Activated effector memory CD4-positive, alpha-beta T cell treated with anti-CD3 and anti-CD28 coated beads, Interleukin-2, amount 50 U/mL, for 16 hours (primary cell): ENCODE results near the gene NSUN3.
"Not testable (repeated sequence)": the region's sequence is repeated elsewhere in the genome, so short reads cannot be mapped to it uniquely, and the experiment has no call there.

Source experiments
- DNase-seq: peaks from one replicate; pipeline ENCODE4 v3.0.0-alpha.2; 2020

Gene NSUN3

DNA sequence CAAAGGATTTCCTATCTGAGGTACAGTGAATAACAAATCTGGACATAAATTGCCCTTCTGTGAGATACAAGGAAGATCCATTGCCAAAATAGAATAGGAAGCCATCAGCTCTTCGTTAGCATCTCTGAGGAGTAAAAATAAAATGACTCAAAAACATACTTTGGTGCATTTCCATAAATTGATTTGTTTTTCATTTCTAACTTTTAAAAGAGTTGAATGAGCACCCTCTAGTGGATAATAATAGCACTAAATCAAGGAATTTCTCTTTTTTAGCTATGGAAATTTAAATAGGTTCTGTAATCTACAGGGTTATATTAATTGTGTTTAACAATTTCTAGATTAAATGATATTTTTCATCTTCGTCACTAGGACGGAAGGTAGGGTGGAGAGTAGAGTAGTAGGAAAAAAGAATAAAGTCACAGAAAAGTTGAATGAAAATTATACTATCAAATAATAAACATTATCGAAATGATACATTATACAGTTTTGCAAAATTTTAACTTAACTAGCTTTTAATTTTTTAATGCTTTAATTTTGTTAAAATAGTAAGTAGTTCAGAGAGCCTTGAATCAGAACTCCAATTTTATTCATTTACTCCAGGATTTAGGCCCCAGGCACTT is 6.4 kb downstream of the NSUN3 start:
- no peak for DNase-seq

DNA sequence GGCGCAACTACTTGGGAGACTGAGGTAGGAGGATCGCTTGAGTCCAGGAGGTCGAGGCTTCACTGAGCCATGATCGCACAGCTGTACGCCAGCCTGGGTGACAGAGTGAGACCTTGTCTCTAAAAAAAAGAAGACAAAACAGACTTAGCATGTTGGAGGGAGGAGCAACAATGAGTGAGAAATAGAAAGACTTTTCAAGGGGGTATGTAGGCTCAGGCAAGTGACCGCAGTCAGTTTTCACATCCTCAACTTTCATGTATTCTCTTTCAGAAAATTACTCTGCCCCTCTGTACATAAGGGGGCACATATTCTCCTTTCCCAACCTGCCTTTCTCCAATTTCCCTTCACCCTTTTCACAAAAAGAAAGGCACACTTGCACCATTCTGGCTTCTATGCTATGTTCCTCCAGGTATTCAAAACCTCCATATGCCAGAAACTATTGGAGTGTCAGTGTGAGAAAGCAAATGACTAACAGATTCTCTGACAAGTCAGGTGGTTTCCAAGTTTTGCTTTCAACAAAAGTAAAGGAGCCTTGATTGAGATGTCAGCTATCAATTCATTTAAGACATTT is 7.6 kb downstream of the NSUN3 start:
- DNase-seq = no peak

GRCh38 chr3:94071713-94072284 is 8.9 kb downstream of the NSUN3 start:
- DNase-seq = no peak

DNA sequence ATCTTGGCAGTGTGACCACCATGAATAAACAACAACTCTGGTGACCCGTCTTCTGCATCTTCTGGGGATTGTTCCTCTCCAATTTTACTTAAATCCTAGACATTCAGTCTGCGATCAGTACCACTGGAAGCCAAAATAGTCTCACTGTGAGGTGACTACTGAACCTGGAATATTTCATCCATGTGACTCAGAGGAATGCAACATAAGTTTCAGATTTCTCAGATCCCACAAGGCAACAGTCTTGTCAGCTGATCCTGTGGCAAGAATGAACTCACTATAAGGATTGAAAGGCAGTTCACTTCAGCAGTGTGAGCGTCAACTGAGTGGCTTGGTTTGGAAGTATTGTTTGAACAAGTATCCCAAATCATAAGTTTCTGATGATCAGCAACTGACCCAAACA is 13.2 kb downstream of the NSUN3 start:
- DNase-seq = no peak

DNA sequence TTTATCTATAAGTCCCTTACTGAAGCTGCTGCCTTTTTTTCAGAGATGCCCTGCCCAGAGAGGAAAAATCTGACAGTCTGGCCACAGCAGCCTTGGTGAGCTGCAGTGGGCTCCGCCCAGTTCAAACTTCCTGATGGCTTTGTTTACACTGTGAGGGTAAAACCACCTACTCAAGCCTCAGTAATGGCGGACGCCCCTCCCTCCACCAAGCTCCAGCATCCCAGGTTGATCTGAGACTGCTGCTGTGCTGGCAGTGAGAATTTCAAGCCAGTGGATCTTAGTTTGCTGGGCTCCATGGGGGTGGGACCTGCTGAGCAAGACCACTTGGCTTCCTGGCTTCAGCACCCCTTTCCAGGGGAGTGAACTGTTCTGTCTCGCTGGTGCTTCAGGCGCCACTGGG is 17.7 kb downstream of the NSUN3 start:
- DNase-seq = peak; percentile 64

DNA sequence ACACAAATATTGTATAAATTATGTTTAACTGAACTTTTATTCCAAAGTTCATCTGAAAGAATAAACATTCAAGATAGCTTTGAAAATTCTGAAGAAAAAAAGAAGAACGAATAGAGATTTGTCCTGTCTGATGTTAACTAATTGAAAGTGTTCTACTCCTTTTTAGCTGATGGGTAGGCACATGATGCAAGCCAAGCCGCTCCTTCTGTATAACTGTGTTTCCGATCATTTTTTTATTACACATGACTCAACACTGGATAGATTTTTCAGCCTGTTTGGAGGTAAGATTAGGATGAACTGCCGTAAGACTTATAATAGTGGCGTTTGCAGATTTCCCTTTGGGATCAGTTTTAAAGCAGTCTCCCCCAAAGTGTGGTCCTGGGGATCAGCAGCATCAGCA is 19.0 kb downstream of the NSUN3 start:
- no peak for DNase-seq

DNA sequence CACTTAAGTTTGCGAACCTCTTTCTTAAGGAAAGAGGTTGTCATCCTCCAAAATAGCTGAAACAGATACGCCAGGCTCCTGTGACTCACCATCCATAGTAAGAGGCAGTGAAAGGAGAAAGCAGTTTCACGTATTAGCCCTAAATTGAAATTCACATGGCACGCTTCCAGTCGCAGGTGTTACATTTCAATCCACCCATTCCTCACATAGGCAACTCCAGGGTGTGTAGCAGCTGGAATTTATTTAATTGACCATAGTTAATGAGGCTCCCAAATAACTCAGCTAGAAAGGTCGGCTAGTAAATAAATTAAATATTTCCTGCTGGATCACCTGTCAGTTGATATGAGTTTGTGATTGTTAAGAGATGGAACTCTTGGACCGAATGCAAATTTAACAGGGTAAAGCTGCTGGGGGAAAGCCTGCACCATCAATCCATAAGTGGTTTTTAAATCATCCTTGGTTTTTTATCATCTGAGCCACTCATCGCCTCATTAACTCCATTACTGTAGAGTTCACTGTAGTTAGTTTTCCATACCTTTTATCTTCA is 19.6 kb downstream of the NSUN3 start:
- no peak for DNase-seq

DNA sequence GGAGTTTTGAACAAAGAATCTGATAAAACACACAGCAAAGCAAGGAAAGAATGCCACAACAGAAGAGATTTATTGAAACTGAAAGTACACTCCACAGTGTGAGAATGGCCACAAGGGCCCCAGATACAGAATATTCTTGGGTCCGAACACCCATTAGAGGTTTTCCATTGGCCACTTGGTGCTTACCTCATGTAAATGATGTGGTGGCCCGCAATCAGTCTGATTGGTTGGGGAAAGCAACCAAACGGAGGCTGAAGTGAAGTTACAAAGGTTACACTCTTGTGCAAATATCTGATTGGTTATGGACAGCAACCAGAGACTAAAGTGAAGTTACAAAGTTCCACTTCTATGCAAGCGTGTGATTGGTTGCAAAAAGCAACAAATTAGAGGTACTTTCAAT is 20.4 kb downstream of the NSUN3 start:
- no peak for DNase-seq

- DNase-seq = no peak
These were observed 26.3 kb downstream of the NSUN3 start for GRCh38 chr3:94089126-94089525.

- no peak for DNase-seq
These were observed 29.2 kb downstream of the NSUN3 start for GRCh38 chr3:94092086-94092485.

- DNase-seq = no peak
These were observed 30.3 kb downstream of the NSUN3 start for GRCh38 chr3:94093151-94093550.

DNA sequence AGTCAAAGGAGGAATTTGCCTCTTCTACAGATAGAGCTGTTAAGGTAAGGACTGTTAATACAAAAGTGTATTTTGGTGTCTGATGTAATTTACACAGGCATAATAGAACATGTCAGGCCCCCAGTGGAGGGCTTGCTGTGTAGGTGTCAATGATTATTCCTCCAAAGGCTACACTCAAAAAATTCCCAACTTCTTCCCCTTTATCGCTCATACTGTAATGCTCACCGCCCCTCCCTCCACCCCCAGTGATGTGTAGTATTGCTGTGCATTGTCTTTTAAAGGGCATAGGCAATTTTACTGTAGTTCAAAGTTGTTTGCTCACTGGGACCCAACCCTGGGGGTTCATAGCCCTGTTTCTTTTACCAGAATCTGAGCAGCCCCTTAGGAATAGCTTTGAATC is 32.2 kb downstream of the NSUN3 start:
- no peak for DNase-seq

GRCh38 chr3:94098452-94098851 is 35.6 kb downstream of the NSUN3 start:
- no peak for DNase-seq

GRCh38 chr3:94099311-94099710 is 36.5 kb downstream of the NSUN3 start:
- no peak for DNase-seq

- no peak for DNase-seq
These were observed 39.0 kb downstream of the NSUN3 start for GRCh38 chr3:94101860-94102259.

DNA sequence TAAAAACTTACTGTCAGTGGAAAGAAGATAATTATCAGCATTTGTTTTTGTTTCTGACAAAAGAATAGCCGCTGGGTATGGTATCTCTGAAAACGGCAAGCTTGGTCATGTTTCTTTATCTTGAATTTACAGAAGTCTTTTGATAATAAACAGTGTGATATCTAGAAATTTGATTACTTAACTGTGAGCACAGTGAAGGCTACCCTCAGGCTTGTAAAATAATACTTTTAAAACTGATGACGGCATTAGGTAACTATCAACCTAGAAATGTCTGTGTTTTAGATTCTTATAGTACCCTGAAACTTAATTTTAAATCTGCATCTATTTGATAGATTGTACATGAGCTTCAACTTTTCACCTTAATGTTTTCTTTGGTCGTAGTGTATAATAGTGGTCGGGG is 43.4 kb downstream of the NSUN3 start:
- no peak for DNase-seq

DNA sequence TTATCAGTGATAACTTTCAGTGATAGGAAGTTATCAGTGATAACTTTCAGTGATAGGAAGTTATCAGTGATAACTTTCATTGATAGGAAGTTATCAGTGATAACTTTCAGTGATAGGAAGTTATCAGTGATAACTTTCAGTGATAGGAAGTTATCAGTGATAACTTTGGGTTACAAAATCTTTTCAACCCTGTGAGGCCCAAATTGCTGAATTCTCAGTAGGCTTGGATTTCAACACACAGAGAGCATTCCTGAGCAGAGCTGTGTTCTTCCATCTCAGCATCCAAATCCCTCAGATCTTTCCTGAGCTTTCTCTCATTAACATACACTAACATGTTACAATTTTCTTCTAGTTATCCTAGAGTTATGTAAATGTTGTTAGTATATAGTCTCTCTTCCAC is 47.4 kb downstream of the NSUN3 start:
- not testable (repeated sequence) for DNase-seq

- no peak for DNase-seq
These were observed 48.0 kb downstream of the NSUN3 start for GRCh38 chr3:94110854-94111253.

- no peak for DNase-seq
These were observed 51.8 kb downstream of the NSUN3 start for GRCh38 chr3:94114666-94115065.

DNA sequence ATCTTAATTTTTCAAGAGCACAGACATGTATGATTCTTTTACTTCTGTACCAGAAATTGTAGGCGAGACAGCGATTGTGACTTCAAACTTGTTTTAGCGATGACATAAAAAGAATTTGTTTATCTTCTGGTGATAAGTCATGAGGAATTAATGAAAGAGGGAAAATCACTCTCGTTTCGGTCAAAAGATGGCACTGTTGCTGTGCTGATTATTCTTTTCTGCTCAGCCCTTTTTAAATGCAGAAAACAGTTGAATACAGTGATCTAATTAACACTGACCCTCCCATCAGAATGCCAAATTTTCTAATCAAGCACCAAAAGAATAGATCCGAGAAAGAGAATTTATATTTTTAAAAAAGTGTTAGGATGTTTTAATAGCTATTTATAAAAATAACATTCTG is 52.6 kb downstream of the NSUN3 start:
- DNase-seq = no peak

- DNase-seq = no peak
These were observed 54.9 kb downstream of the NSUN3 start for GRCh38 chr3:94117729-94118128.

- DNase-seq = no peak
These were observed 55.5 kb downstream of the NSUN3 start for GRCh38 chr3:94118390-94118789.

DNA sequence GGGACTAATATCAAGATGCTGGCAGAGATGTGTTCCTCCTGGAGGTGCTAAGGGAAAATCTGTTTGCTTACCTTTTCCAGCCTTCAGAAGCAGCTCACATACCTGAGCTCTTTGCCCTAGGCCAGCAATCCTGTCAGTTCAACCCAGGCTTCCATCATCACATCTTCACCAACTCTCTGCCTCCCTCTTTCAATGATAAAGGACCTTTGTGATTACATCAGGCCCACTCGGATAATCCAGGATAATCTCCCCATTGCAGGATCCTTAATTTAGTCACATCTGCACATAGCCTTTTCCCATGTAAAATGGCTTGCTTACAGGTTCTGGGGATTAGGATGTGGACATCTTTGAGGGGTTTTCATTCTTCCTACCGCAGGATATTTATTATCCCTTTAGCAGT is 58.3 kb downstream of the NSUN3 start:
- no peak for DNase-seq

GRCh38 chr3:94127115-94127514 is 64.3 kb downstream of the NSUN3 start:
- DNase-seq = no peak

DNA sequence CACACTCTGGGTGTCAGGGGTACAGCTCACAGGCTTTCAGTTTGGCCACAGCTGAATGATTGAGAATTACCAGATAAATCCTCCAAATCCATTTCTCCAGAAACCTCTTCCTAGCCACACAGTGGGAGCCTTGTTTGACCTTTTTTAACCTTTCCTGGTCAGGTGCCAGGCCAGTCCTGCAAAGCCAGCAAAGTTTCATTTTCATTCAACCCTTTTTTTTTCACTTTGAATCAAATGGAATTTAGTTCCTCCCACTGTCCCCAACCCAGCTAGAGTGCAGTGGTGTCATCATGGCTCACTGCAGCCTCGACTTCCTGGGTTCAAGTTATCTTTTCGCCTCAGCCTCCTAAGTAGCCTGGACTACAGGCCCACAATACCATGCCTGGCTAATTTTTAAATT is 67.8 kb downstream of the NSUN3 start:
- no peak for DNase-seq
